D721Med (cell line): ENCODE results near the gene GBX2.
A peak's percentile ranks its signal among the peaks of the same experiment; 100 is the strongest.

Experiments used
- DNase-seq: peaks from one replicate; pipeline ENCODE4 v3.0.0; 2011; ENCODE audit warnings: low spot score; ENCODE audit not compliant: insufficient read length
- FAIRE-seq: peaks from 2 replicates; lab custom pipeline; 2011; peaks lifted over from hg19 to GRCh38; lab: Jason Lieb, UNC
- TF ChIP-seq, protein P1 (sequence below): IDR thresholded peaks from 2 replicates; pipeline ENCODE4 v1.5.1; 2012; ENCODE audit warnings: mild to moderate bottlenecking, control low read depth; ENCODE audit not compliant: insufficient read depth; ENCODE audit errors: missing control alignments

The GBX2 gene

DNA sequence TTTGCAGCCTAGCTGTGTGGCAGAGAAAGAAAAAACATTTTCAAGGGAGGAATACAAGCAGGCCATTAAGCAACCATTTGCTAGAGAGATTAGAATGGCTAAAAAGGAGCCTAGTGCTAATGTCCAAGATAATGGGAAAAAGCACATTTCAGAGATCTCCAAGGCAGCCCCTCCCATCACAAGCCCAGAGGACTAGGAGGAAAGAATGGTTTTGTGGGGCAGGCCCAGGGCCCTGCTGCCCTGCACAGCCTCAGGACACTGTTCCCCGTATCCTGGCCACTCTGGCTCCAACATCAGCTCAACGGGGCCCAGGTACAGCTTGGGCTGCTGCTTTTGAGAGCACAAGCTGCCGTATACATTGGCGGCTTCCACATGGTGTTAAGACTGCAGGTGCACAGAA lies 16.5 kb upstream of the GBX2 start:
- FAIRE-seq (no peak), DNase-seq (no peak)
- TF ChIP-seq, protein P1, sequence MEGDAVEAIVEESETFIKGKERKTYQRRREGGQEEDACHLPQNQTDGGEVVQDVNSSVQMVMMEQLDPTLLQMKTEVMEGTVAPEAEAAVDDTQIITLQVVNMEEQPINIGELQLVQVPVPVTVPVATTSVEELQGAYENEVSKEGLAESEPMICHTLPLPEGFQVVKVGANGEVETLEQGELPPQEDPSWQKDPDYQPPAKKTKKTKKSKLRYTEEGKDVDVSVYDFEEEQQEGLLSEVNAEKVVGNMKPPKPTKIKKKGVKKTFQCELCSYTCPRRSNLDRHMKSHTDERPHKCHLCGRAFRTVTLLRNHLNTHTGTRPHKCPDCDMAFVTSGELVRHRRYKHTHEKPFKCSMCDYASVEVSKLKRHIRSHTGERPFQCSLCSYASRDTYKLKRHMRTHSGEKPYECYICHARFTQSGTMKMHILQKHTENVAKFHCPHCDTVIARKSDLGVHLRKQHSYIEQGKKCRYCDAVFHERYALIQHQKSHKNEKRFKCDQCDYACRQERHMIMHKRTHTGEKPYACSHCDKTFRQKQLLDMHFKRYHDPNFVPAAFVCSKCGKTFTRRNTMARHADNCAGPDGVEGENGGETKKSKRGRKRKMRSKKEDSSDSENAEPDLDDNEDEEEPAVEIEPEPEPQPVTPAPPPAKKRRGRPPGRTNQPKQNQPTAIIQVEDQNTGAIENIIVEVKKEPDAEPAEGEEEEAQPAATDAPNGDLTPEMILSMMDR, result no peak

DNA sequence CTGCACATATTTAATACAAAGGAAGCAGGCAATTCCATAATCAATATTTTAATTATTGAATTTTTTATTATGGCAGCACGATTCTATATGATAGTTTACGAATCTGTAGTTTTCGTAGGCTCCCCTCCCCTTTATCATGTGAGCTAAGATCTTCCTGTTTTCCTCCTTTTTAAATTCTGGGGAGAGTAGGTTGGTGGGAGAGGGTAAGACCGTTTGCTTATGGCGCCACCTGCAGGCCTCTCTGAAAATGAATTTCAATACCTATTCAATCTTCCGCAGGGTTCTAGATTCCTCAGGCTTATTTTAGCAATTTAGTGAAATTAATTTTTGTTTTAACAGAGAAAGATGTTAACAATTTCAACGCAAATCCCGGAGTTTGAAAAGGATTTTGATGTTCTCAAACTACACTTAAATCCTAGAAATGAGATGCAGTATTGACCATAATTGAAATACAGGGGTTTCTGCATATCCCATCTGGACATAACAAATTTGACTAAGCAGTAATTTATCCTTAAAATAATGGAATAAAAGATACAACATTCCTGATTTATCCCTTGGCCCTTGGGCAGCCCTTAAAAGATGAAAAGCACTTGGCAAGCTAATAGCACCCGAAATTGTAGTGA lies 12.8 kb upstream of the GBX2 start:
- FAIRE-seq, result no peak
- no peak for DNase-seq
- TF ChIP-seq, protein P1, result peak; percentile 77

DNA sequence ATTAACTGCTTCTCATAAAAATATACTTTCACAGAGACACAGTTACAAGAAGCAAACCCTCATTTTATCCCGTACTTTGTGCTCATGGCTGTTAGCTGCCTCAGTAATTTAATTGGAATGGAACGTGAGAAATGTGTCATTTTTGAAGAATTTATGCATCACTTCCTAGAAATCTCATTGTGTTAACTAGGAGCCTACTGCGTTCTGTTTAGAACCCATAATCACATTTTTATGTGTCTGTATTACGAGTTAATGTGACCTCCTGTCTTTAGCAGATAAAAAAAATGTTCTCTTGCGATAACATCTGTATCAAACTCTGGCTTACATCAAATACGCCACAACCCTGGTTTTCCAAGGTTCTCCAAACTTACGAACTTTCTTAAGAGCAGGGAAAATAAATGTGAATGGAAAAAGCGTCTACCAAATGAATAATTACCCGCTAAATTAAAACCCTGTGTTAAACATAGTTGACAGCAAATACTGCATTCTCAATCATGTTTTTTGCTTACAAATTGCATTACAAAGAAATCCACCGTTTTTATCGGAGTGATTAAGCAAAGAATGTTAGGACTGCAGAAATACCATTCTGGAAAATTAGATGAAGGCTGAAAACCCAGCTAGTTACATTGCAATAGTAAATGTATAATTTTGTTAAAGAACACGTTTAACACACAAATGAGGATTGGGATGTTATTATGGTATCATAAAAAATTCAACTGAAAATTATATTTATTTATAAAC lies 12.1 kb upstream of the GBX2 start:
- DNase-seq (no peak), FAIRE-seq (no peak)
- TF ChIP-seq, protein P1, result no peak

DNA sequence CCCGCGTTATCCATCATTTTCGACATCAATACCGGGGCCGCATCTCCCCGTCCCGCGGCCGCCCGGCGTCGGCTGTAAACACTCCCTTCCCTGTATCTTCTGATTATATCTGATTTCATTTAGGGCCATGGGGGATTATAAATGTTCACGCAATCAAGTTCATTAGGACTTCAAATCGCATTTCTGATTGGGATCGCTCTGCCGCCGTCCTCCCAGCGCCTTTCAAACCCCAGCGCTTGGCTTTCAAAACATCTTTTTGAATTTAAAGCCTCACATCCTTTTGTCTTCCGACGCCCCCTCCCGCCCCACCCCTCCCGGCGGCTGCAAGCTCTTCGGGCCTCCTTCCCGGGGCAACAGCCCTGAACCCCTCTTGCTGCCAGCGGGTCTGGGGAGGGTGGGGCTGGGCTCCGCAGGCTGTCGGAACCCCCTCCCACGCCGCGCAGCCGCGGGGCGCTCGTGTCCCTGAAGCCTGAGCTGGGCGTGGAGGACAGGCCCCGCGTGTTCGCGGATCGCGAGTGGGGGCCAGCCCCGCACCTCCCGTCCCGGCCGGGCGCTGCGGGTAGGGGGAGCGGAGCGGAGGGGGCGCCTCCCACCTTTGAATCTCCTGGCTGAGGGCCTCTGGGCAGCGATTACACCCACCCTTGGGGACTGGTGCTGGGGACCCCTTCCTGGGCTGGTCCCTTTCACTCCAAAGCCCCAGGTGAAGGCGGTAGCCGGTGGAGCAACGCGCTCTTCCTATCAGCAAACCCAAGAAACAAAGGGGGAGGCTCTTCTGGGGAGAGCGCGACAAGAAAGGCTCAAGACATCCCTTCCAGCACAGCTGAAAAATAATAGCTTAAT lies 11.3 kb upstream of the GBX2 start:
- TF ChIP-seq, protein P1, result no peak
- FAIRE-seq (no peak), DNase-seq (no peak)

DNA sequence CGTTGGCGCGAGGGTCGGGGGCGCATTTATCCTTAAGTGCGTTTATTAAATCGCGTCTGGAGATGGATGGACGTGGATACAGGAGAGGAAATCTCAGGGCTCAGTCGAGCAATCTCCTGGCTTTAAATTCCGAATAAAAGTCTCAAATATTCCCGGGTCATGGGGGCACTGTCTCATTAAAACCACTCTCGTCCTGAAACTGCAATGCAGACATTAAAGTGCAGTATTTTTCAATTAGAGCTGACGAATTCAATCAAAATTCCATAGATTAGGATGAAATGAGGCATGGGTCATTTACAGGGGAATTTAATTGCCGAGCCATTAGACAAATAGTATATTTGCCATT lies 10.7 kb upstream of the GBX2 start:
- TF ChIP-seq, protein P1, result no peak
- FAIRE-seq (no peak), DNase-seq (no peak)

DNA sequence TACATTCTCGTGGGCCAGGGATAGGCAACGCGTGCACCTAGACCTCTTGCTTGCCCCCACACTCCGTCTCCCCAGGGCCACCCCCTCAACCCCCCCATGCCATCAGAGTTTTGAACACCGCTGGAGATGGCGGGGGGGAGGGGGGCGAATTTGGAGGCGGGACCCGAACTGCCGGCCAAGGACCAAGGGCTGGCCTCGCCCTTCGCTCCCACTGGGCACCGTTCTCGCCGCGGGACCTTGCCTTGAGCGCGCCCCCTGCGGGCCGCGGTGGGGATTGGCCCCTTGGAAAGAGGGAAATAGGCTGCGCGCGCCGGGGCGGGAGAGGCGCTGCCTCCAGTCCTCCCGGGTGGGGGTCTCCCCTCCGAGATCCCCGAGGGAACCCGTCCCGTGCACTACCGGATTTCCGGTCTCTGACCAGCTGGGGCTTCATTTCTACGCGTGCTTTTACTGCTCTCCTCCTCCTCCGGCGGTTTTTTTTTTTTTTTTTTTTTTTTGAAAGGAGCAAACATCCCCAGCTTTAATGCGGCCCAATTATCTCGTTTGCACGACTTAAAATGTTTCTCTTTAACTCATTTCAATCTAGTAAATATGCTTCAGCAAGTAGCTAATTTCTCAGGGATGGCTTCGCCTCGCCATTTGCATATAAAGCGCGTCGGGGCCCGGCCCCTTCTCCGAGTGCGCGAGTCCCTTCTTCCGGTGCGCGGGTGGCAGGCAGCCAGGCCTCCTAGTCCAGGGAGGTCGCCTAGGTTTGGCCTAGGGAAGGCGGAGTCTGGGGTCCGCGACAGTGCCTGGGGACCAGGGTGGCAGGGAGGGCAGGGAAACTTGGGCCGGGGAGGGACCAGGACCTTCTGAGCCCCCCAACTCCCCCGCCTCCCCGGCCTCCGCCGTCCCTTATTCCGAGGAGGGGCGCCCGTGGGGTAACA lies 10.0 kb upstream of the GBX2 start:
- DNase-seq, result no peak

More for the DNA sequence above, 10.0 kb upstream of the GBX2 start:
- TF ChIP-seq, protein P1, result peak; percentile 74
- FAIRE-seq, result no peak
